Peyer's patch (tissue), 4 donors: Measurements from ENCODE around the gene NID1.
"Not testable (repeated sequence)": the region's sequence is repeated elsewhere in the genome, so short reads cannot be mapped to it uniquely, and the experiment has no call there.

ENCODE experiments used
- CTCF ChIP-seq, 6 experiments: fragments of 450-650 bp in 4 of 6; fragments of 200-600 bp in 2 of 6; sonication (generic) in 1 of 6; IDR thresholded peaks; one replicate each; pipeline ENCODE4 v1.5.1; 2017 to 2019; ENCODE audit warnings: antibody characterized with exemption in 6 of 6, mild to moderate bottlenecking in 3 of 6, moderate library complexity in 1 of 6
- POLR2A ChIP-seq, 2 donors: fragments of 450-650 bp; IDR thresholded peaks; one replicate each; pipeline ENCODE4 v1.5.1; 2017; ENCODE audit warnings: antibody characterized with exemption in 2 of 2, mild to moderate bottlenecking in 2 of 2, moderate library complexity in 2 of 2

- TF ChIP-seq CTCF, POLR2A (IDR thresholded peaks at IDR 0.05): not testable (repeated sequence)
These were observed 98.8 kb downstream of the NID1 start for GRCh38 chr1:235966134-235966533.
